NCI-H1417 (cell line): ENCODE measurements around the gene SLC6A17.

Source experiments
- DNase-seq, 3 experiments: peaks; one replicate each; lab custom pipeline; 2025; lab: John Stamatoyannopoulos, UW

SLC6A17 gene

GRCh38 chr1:110239441-110240430 is 89.4 kb downstream of the SLC6A17 start:
- DNase-seq: no peak

- peak; percentile 36 to 84 (median 72) for DNase-seq
These were observed 90.3 kb downstream of the SLC6A17 start for GRCh38 chr1:110240476-110241210.

- no peak for DNase-seq
These were observed 91.2 kb downstream of the SLC6A17 start for GRCh38 chr1:110241516-110241915.

- DNase-seq: no peak
These were observed 91.8 kb downstream of the SLC6A17 start for GRCh38 chr1:110242062-110242461.

DNA sequence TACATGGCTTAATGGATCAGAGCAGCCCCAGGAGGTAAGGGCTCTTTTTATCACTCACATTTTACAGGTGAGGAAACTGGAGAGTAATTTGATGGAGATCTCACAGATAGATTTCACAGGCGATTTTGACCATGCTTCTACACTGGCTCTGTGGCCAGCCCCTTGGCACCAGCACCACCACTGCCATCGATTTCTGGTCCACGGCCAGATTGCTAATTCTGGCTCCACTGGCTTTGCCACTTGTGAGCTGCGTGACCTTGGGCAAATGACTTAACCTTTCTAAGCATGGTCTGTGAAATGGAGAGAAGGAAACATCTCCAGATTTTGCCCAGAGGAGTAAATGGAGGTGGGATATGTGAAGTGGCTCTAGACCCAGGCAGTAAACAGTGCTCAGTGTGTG is 92.4 kb downstream of the SLC6A17 start:
- DNase-seq: peak in 1 of 3 experiments; percentile 65

- DNase-seq: peak; percentile 30 to 76 (median 68)
These were observed 92.9 kb downstream of the SLC6A17 start for GRCh38 chr1:110243146-110243545.

DNA sequence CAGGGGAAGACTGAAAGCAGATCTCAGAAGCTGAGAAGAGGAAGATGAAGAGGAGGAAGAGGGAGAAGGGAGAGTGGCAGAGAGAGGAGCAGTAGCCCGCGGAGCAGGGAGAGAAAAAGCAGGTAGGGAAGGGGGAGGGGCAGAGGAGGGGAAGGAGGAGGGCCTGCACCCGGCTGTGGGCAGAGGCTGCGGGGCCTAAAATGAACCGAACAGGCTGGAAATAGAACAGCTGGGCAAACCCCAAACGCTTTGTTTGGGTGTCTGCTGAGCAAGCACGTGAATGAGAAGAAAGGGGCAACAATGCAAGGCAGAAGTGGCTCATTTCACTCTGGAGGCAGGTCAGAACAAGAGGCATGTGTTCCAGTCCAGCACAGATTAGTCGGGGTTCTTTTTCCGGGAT is 93.3 kb downstream of the SLC6A17 start:
- peak; percentile 9 to 76 (median 68) for DNase-seq

- DNase-seq: no peak
These were observed 95.8 kb downstream of the SLC6A17 start for GRCh38 chr1:110245876-110246620.

DNA sequence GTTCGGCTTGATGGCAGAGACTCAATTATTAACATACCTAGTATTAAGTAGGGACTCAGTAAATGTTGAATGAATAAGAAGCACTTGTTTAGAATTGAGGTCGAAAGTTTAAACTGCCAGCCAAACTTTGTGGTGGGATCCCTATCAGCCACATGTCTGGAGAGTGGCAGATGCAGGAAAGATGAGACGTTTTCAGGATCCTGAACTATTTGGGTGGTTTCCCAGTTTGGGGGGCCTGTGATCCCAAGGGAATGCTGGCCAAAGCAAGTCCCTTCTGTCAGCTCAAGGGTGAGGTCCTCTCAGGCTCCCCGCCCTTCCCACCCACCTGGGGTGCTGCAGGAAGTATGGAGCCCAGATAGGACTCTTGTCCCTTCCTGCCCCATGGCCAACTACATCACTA is 98.5 kb downstream of the SLC6A17 start:
- DNase-seq: no peak

- no peak for DNase-seq
These were observed 99.0 kb downstream of the SLC6A17 start for GRCh38 chr1:110249256-110249655.

DNA sequence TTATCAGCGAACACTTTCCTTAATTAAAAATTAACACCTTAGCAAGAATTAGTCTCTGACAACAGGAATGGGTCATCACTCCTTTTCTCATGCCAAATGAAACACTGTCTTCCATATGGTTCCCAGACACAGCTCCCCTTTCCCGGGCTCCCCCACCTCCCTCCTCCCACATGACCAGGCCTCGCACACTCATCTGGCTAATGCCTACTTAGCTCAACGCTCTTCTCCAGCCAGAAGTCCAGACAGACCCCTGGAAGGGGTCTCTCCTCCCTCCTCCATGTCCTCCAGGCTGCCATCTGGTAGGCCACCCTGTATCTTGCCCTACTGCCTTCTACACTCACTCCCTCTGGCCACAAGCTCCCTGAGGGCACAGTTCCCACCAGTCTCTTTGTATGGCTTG is 99.7 kb downstream of the SLC6A17 start:
- no peak for DNase-seq

GRCh38 chr1:110250749-110251148 is 100.5 kb downstream of the SLC6A17 start:
- no peak for DNase-seq
